ENCODE measurements around the gene ANKRD10.
"Not testable (repeated sequence)": the region's sequence is repeated elsewhere in the genome, so short reads cannot be mapped to it uniquely, and the experiment has no call there.

ANKRD10 gene

DNA sequence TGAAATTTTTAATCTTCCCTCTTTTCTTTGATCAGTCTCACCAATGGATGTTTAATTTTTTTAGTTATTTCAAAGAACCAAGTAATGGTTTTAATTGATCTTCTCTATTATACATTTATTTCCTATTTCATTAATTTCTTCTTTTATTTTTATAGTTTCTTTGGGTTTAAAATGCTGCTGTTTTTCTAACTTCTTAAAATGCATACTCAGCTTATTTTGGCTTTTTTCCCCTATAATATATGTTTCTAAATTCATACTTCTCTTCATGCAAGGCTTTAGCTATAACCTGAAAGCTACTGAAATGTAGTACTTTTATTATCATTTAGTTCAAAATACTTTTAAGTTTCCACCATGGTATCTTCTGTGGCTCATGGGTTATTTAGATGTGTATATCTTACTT is 53.9 kb downstream of the ANKRD10 start:
- no peak for DNase-seq

DNA sequence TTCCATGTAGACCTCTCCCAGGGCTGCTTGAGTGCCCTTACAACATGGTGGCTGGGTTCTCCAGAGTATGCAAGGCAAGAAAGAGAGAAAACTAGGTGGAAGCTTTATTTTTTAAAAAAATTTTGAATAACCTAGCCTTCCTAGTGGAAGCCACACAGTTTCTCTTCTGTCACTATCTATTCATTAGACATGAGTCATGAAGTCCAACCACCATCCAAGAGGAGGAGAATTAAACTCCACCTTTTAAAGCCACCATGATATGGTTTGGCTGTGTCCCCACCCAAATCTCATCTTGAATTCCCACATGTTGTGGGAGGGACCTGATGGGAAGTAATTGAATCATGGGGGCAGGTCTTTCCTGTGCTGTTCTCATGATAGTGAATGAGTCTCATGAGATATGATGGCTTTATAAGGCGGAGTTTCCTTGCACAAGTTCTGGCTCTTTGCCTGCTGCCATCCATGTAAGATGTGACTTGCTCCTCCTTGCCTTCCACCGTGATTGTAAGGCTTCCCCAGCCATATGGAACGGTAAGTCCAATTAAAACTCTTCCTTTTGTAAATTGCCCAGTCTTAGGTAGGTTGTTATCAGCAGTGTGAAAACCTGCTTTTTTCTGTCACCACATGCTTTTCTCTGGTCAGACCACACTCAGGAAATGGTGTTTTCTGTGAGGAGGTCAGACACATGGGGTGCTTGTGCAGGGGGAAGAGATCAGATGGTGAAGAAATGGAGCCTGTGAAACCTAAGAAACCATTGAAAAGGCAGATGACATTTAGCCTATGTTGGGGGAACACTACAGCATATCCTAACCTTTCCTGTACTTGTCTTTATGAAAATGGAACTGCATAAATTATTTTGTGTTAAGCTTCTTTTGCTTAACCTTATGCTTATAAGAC is 57.7 kb downstream of the ANKRD10 start:
- no peak for DNase-seq

DNA sequence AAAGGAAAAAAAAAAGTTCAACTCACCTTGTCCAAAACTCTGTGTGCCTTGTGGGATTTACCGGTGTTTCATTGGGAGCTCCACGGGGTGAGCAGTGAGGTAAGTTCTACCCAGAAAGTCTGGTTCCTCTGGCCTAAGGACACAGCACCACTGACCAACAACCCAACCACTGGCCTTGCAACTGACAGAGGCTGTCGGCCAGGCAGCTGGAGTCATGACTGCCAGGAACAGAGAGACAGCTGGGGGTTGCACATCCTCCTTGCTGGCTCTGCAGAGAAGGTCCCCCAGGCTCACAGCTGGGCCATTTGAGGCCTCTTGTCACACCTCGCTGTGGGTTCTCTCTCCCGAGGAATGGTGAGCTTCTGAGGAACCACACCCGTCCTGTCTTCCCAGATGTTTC is 59.5 kb downstream of the ANKRD10 start:
- DNase-seq = no peak

DNA sequence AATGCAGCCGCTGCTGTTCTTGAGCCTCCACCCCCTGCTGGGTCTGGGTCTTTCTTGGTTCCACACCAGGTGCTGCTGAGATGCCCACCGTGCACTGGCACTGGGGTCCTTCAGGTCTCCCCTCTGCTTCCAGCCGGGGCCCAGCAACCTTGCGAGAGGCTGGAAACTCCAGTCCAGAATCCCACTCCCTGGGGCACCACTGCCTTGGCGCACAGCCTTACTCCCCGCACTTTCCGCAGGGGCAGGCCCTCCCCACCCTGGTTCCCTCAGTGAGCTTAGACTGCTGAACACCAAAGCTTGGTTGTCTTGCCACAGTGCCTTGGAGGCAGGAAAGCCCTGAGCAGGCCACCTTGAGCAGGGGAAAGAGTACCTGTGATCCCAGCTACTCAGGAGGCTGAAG is 60.0 kb downstream of the ANKRD10 start:
- DNase-seq = no peak

DNA sequence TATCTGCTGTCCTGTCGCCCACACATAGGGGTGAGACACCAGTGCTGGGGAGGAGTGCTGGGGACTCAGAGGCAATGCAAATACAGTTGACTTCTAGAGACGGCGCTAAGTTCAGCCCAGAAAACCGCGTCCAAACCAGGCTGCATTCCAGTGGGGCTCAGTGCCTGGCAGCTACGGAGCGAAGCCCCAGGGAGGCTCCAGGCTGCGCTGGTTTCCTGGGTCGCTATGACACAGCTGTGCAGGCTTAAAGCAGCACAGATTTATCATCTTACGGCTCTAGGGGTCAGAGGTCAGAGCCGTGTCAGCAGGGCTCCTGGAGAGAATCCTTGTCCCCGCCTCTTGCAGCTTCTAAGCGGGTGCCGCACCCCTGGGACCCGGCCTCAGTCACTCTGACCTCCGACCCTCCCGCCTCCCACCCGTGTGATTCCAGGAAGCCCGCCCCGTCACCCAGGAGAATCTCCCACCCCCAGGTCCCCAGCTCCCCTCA is 61.6 kb downstream of the ANKRD10 start:
- DNase-seq = no peak

DNA sequence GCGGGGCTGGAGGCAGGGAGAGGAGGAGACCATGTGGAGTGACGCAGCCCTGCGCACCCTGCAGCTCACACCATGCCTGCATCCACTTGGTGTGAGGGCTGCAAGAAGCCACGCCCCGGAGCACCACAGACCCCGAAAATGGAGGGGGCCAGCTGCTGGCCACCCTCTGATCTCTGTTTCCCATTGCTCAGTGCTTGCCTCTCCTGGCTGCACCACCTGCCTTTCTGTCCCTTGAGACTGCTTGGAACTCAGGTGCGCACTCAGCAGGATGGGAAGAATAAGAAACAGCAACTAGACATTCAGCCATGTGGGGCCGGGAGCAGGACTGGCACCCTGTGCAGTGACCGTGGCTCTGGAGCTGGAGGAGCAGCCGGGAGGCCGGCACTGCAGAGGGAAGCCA is 64.0 kb downstream of the ANKRD10 start:
- DNase-seq = no peak

DNA sequence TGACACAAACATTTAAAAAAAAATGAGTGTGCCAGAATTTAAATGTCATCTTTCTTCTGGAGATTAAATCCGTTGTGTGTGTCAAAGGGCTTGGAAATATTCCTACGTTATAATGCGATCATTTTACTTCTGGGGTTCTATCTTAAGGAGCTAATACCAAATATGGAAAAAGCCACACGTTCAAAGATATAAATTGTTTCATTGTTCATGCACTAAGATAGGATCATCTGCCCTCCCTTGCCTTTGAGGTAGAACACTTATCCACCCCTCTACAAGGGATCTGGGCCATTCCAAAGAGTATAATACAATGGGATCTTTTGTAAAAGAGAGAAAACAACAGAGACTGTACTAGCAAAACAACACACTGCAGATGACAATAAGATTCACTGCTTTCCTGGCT is 64.9 kb downstream of the ANKRD10 start:
- DNase-seq = no peak

DNA sequence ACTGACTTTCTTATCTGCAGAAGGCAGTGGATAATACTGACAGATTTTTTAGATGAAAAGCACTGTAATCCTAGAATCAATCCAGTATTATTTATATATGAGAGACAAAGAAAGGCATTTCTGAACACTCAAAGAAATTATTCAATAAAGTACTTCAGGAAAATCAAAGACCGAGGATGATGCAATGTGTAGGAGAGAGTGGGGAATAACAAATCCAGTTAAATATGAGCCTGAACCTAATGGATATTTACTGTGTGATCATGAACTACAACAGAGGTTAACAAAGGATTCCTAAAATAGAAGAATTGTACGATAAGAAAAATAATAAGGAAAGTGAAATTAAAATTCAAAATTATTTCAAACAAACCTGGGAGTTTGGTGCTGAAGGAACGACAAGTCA is 69.3 kb downstream of the ANKRD10 start:
- DNase-seq = no peak

DNA sequence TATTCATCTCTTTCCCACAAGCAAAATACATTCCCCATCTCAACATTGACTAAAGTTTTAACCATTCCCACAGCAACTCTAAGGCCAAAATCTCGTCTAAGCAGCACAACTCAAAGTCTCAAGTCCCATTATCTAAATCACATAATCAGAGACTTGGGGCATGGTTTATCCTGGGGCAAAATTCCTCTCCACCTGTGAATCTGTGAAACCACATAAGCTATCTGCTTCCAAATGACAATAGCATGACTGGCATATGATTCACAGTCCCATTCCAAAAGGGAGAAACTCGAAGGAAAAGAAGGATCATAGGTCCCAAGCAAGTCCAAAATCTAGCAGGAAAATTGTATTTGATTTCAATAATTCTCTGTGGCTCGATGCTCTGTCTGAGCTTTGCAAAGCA is 73.0 kb downstream of the ANKRD10 start:
- DNase-seq = no peak

DNA sequence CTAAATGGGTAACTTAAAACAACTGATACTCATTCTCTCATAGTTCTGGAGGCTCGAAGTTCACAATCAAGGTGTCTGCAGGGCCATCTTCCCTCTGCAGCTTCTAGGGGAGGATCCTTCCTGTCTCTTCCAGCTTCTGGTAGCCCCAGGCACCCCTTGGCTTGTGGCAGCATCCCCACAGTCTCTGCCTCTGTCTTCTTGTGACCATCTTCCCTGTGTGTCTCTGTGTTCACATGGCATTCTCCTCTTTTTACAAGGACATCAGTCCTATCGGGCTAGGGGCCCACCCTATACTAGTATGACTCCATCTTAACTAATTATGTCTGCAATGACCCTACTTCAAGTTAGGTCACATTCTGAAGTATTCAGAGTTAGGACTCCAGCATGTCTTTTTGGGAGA is 73.5 kb downstream of the ANKRD10 start:
- DNase-seq = no peak

DNA sequence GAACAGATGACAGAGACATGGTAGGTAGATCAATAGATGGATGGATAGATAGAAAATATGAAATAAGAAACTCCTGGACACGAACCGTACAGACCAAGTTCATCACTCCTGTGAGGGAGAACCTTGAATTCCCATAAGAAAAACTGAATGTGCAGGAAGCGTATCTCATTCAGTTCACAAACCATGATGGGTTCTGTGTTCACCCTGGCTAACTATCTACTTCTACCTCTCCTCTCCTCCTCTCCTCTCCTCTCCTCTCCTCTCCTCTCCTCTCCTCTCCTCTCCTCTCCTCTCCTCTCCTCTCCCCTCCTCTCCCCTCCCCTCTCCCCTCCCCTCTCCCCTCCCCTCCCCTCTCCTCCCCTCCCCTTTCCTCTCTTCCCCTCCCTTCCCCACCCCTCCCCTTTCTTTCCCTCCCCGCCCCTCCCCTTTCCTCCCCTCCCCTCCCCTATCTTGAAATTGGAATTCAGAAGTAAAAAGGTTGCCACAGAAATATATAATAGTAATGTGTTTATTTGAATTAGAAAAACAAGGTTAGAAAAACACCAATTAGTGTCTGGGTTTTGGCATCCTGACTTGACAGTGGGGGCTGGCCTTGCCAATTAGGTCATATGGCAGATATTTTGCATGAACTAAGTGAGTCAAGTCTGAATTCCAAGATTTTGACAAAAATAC is 75.9 kb downstream of the ANKRD10 start:
- no peak for DNase-seq

DNA sequence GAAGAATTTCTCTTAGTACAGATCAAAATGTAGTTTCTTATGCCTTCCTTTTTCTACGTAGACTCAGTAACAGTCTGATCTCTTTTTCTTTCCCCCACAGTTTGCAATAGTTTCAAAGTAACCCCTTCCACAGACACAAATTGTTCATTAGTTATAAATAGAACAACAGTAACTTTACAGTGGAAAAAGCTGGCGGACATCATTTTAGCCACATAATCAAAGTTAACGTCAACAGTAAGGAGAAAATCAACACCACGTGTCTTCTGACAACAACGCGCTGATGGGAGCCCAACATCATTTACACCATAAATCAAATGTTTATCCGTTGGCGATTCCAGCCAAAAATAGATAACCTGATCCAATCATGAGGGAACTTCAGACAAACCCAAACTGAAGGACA is 76.8 kb downstream of the ANKRD10 start:
- no peak for DNase-seq

DNA sequence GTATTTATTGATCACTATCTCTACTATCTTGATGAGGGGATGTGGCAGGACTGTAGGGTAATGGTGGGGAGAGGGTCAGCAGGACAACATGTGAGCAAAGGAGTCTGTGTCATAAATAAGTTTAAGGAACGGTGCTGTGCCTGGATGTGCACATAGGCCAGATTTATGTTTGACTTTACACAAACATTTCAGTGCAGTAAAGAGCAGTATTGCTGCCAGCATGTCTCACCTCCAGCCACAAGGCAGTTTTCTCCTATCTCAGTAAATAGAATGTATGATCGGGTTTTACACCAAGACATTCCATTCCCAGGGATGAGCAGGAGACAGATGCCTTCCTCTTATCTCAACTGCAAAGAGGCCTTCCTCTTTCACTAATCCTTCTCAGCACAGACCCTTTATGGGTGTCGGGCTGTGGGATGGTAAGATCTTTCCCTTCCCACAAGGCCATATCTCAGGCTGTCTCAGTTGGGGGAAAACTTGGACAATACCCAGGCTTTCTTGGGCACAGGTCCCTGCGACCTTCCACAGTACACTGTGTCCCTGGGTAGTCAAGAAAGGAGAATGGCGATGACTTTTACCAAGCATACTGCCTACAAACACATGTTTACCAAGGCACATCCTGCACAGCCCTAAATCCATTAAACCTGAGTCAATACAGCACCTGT is 77.3 kb downstream of the ANKRD10 start:
- not testable (repeated sequence) for DNase-seq

DNA sequence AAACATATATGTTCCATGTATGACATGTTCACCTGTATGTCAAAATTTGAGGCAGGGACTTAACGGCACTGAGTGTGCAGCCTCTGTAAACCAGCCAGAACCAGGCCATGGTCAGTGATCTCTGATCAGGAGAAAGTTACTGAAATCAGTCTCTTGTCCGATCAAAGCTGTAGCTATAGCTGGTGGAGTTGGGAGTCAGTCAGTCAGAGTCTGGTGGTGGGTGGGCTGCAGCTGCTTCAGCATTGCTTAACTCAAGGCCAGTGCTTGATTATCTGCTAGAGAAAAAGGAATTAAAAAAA is 78.3 kb downstream of the ANKRD10 start:
- no peak for DNase-seq

DNA sequence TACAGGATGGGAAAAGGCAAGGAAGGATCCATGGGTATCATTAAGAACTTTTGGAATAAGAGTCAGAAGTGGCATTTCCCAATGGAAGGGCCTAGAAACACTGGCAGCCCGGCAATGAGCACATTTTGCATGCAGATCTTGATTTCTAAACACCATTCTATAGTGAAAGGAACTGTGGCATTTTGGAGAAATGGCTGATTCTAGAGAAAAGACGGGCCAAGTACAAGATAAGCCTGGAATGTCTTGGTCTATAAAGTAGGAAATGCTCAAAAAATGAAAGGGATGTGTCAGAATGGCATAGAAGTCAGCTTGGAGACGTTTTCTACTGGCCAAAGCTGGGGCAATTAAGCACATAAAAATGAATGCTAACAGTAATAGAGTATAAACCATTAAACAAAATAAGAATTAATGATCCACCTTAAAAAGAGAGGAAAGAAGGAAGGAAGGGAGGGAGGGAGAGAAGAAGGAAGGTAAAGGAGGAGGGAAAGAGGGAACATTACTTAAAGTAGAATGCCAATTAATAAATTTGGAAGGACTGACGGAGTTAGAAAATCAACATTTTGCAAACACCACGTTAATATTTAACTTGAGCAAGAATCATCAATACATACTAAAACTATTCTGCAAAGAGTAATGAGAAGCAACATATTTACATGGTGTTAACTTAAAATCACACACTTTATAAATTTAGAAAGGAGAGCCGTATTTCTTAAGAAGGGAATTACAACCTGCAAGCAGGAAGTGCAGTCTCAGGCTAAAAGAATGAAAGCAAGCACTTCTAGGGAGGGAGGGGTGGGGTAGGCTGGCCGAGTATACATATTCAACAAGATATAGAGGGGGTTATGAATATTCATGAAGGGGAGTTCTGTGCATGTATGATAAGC is 78.9 kb downstream of the ANKRD10 start:
- no peak for DNase-seq

DNA sequence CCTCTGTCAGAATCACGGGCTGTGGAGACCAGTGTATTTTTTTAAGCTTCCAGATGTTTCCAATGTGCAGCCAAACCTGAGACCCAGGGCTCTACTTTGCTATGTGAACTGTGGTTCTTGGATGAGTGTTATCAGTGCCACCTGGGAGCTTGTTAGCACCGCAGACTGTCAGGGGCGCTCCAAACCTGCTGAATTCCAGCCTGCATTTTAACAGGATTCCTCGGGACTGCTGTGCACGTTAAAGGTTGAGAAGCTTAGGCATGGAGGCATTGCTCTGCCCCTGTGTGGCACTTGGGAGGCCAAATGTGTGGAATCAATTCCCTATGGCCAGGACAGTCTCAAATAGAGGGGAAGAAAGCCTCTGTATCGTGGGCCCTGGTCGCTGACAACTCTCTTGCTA is 80.3 kb downstream of the ANKRD10 start:
- DNase-seq = no peak

DNA sequence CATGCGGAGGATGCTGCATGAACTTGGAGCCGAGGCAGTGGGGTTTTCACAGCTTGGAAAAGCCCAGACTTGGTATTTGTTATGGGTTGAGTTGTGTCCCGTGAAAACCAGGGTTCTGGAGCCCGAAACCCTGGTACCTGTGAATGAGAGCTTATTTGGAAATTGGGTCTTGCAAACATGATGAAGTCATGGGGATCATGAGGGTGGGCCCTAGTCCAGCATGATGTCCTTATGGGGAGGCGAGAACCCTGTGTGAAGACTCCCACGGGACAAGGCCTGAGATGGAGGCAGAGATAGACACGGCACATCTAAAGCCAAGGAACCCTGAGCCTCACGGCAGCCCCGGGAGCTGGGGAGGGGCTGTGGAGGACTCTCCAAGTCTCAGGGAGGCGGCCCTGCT is 82.3 kb downstream of the ANKRD10 start:
- no peak for DNase-seq

DNA sequence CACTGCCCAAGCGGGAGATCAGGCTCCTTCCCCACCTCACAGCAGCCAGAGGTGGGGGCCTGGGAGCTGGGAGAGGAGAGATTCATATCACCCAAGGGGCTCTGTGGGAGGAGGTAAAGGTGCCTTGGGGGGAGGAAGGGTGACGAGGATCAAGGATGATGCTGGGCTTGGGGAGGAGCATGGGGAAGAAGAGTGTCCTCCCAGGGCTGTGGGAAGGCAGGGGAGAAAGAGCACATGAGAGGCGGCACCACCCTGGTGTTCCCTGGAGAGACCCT is 82.7 kb downstream of the ANKRD10 start:
- DNase-seq = no peak

DNA sequence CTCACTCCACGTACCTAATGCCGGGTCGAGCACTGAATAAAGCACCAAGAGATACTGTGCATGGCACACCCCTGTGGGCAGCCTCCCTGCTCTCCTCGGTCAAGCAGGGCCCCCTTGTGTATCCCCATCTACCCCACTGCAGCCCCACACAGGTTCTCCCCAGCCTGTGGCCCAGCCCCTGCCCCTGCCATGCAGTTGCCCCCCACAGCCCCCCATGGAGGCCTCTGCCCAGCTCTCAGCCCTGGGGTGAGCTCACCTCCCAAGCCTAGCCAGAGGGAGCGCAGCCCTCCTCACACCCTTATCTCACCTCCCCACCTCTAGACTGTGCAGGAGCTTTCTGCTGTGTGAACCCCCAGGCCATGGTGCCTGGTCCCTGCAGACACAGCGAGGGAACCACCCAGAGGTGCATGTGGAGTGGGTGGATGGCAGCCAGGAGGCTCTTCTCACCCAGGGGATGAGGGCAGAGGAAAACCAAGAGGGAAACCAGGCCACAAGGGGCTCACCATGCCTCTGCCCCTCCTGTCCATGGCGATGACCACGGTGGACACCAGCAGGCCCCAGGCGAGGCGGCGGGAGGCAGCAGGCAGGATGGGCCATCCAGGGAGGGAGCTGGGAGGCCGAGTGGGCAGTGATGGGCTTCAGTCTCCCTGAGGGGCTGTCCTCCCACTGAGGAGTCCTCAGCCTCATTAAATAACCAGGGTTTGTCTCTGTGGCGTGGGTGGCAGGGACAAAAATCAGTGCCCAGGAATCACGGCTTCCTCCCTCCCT is 83.2 kb downstream of the ANKRD10 start:
- no peak for DNase-seq

DNA sequence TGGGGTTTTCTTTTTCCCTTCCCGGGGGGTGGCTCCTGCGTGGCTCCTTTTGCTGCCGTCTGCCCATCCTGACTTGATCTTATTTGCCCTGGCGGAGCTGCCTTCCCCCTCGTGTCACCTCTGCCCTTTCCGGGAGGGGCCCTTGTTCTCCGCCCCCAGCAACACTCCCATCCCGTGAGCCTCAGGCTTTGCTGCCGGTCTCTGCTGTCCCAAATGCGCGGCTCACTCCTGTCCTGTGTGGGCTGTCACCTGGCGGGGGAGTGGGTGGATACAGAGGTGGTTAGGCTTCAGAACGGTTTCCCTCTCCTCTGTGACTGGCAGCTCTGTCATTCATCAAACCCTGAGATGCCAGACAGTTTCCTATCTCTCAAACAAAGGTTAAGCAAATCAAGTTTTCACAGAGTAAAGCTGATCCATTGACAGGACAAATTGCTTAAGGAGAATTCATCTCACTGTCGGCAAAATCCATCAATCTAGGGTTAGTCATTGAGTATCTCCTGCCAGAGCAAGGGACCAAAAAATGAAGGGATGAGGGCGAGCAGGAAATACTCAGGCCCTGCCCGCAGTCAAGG is 84.0 kb downstream of the ANKRD10 start:
- DNase-seq = no peak

DNA sequence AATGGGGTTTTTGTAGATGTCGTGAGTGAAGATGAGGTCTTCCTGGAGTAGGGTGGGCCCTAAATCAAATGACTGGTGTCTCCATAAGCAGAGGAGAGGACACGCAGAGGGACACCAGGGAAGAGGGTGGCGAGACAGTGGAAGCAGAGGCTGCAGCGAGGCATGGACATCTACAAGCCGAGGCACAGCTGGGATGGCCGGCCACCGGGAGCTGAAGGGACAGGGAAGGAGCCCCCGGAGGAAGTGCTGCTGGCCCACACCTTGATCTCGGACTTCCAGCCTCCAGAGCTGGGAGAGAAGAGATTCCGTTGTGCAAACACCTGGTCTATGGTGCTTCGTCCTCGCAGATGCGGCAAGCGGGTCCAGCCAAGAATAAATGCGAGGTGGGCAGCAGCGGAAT is 84.5 kb downstream of the ANKRD10 start:
- no peak for DNase-seq

DNA sequence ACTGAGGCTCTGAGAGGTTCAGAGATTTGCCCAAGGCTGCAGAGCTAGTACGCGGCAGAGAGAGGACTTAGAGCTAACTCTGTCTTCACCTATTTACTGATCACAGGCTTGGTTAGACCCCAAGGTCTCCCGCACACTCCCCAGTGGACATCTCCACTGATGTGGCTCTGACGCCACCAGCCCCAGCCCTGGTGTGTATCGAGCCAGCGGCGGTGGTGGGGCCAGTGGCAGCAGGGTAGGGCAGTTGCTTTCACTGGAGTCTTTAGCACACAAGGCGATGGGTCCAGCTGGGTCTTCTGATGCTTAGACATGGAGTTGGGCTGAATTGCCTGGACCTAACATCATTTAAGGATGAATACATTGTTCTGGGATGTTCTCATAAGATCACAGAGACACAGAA is 85.4 kb downstream of the ANKRD10 start:
- no peak for DNase-seq
